Uterus (tissue), 2 donors: ENCODE data around the gene LRP1B.

Source experiments
- POLR2A ChIP-seq, 2 donors: fragments of 450-650 bp; IDR thresholded peaks; one replicate each; pipeline ENCODE4 v1.6.1; 2016; ENCODE audit warnings: antibody characterized with exemption in 2 of 2, mild to moderate bottlenecking in 1 of 2, moderate library complexity in 1 of 2
- TF ChIP-seq, protein P1 (sequence below), 4 experiments: fragments of 200-600 bp in 2 of 4; fragments of 450-650 bp in 2 of 4; sonication (generic) in 2 of 4; IDR thresholded peaks; one replicate each; pipeline ENCODE4 v1.5.1; 2016 to 2019; ENCODE audit warnings: antibody characterized with exemption in 4 of 4, mild to moderate bottlenecking in 2 of 4, moderate library complexity in 1 of 4

DNA sequence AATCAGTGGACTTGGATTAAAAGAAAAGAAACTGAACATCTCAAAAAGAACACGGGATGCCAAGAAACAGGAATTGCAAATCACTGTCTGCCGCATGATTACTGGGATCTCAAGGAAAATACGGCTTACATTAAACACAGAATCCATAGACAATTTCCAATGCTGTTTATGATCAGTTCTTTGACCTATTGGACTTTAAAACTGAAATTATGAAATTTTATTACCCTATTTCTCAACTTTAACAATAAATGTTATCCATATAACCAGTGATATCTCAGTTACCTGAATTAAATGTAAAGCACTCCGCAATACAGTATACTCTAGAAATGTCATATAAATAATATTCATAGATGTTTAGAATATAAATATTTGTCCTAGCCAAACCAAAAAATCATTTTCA lies 1793.8 kb downstream of the LRP1B start:
- TF ChIP-seq, protein P1, sequence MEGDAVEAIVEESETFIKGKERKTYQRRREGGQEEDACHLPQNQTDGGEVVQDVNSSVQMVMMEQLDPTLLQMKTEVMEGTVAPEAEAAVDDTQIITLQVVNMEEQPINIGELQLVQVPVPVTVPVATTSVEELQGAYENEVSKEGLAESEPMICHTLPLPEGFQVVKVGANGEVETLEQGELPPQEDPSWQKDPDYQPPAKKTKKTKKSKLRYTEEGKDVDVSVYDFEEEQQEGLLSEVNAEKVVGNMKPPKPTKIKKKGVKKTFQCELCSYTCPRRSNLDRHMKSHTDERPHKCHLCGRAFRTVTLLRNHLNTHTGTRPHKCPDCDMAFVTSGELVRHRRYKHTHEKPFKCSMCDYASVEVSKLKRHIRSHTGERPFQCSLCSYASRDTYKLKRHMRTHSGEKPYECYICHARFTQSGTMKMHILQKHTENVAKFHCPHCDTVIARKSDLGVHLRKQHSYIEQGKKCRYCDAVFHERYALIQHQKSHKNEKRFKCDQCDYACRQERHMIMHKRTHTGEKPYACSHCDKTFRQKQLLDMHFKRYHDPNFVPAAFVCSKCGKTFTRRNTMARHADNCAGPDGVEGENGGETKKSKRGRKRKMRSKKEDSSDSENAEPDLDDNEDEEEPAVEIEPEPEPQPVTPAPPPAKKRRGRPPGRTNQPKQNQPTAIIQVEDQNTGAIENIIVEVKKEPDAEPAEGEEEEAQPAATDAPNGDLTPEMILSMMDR (IDR thresholded peaks at IDR 0.05) = no peak
- TF ChIP-seq POLR2A (IDR thresholded peaks at IDR 0.05) = no peak
